Measurements from ENCODE around the gene ANK3.

ANK3 gene

DNA sequence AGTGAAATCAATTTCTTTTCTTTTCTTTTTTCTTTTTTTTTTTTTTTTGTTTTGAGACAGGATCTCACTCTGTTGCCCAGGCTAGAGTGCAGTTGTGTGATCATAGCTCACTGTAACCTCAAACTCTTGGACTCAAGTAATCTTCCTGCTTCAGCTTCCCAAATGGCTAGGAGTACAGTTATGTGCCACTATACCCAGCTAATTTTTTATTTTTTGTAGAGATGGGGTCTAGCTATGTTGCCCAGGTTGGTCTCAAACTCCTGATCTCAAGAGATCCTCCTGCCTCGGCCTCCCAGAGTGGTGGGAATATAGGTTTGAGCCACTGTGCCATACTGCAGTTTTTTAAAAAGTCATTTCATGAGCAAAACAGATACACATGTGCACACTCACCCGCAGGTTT lies 79.8 kb downstream of the ANK3 start:
- no peak for TF ChIP-seq CTCF (IDR thresholded peaks at IDR 0.05; ENCODE audit: insufficient read depth, low read depth, low read length, missing control alignments)
- DNase-seq (ENCODE audit: low read depth): no peak
- H3K4me3 ChIP-seq (ENCODE audit: low read depth, low read length): no peak overlapping the region

DNA sequence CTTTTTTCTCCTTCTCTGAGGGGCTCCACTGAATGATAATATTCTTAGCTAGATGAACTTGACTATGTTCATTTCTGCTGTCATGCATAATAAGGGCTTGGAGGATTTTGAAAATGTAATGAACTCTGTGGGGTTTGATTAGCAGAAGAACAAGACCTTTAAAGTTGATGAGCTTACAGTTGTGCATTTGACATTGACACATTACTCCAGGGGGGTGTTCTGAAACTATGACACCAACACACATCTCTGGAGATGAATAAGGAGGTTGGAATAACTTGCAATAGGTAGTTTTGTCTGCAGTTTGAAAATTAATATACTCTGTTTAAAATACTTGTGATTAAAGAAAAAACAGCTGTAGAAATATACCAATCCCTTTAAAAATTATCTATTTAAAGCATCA lies 80.3 kb downstream of the ANK3 start:
- TF ChIP-seq CTCF (IDR thresholded peaks at IDR 0.05; ENCODE audit: insufficient read depth, low read depth, low read length, missing control alignments): no peak
- DNase-seq (ENCODE audit: low read depth): no peak
- H3K4me3 ChIP-seq (ENCODE audit: low read depth, low read length): no peak overlapping the region

DNA sequence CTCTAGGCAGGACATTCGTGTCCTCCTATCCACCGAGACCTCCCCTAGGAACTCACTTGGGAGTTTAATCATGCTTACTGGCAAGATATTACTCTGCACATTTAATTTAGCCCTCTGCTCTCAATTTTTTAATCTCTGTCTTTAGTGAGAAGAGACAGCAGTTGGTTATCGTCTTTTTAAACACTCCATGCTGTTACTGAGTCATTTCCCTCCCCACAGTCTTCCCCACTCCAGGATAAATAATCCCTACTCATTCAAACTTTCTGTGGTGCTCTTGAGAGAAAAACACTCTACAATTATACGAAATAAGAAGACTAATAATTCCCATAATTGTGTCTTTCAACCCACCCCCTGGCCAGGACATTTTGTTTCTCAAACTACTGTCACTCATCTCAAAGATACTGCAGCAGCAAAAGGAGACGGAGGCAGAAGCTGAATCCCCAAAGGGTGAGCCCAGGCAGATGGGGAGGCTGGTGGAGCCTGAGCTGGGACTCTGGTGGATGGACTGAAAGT lies 84.2 kb downstream of the ANK3 start:
- DNase-seq (ENCODE audit: low read depth): no peak
- no peak for TF ChIP-seq CTCF (IDR thresholded peaks at IDR 0.05; ENCODE audit: insufficient read depth, low read depth, low read length, missing control alignments)
- no peak overlapping the region for H3K4me3 ChIP-seq (ENCODE audit: low read depth, low read length)

DNA sequence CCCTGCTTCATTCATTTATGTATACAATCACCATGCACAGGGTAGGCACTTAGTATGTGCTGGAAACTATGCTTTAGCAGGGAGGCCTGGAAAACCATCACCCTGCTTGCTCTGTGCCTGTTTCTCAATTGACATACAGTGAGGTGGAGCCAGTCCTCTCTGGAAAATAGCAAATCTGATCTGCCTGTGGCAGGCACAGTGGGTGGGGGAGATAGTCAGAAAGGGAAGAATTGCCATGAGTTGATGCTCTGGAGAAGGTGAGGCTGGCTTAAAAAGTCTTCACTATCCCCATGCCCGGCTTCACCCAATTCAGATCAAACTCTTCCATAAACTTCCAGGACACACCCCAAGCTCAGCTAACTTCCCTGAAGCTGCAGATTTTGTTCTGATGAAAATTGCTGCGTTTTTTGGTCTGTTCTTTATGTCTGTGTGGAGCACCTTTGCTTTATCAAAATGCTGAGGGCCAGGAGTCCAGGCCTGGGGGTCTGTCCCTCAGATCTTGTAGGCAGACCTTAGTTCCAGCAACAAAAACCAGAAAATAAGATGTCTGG lies 84.8 kb downstream of the ANK3 start:
- no peak for DNase-seq (ENCODE audit: low read depth)
- no peak overlapping the region for H3K4me3 ChIP-seq (ENCODE audit: low read depth, low read length)

GRCh38 chr10:60303778-60304177 lies 85.9 kb downstream of the ANK3 start:
- DNase-seq (ENCODE audit: low read depth): no peak
- H3K4me3 ChIP-seq (ENCODE audit: low read depth, low read length): no peak overlapping the region
- no peak for TF ChIP-seq CTCF (IDR thresholded peaks at IDR 0.05; ENCODE audit: insufficient read depth, low read depth, low read length, missing control alignments)

More for the DNA sequence above, 84.8 kb downstream of the ANK3 start:
- no peak for TF ChIP-seq CTCF (IDR thresholded peaks at IDR 0.05; ENCODE audit: insufficient read depth, low read depth, low read length, missing control alignments)

DNA sequence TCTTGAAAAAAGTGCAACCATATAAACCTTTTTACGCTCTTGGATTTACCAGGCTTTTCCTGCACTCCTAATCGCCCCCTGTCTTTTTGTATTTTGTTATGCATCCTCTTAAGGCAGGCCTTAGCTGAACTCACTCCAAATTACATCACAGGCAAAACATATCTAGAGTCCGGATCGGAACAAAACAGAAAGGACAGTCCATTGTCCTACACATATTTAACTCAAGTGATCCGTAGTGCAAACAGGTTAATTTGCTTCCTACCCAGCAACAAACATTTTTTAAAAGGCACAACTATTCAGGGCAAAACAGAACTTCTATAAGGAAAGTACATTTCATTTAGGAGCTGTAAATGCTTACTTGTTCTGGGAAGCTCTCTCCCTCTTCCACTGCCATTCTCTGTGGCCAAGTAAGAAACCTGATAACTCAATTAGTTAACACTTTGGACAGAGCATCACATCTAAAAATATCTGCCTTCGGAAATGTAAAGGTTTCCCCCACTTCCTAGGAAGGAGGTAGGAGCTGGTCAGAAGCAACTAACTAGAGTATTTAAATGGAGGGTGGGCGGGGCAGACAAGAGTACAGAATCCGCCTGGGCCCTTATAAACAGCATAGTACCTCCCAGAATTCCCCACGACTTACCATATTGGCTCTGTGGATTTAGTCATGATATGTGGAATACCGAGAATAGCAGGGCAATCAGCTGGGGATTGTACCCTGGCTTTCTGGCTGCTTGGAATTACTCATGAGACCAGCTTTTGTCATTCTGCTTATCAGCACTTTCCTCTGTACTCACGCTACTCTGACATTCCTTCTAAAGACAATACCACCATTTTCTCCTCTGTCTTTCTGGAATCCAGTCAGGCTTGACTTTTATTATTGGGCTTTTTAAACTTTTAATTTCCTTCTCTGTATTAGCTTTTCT lies 89.5 kb downstream of the ANK3 start:
- H3K4me3 ChIP-seq (ENCODE audit: low read depth, low read length): no peak overlapping the region
- no peak for DNase-seq (ENCODE audit: low read depth)
- TF ChIP-seq CTCF (IDR thresholded peaks at IDR 0.05; ENCODE audit: insufficient read depth, low read depth, low read length, missing control alignments): no peak
